GM04504 (cell line): Measurements from ENCODE around the gene UGT3A2.

Experiments used
- DNase-seq: peaks from one replicate; pipeline ENCODE4 v3.0.0-alpha.2; 2012; ENCODE audit warnings: low read depth

Gene UGT3A2

GRCh38 chr5:36006163-36006562, 60.5 kb downstream of the UGT3A2 start:
- DNase-seq: no peak

GRCh38 chr5:36001032-36001431, 65.7 kb downstream of the UGT3A2 start:
- DNase-seq: no peak

GRCh38 chr5:35999547-35999946, 67.1 kb downstream of the UGT3A2 start:
- DNase-seq: no peak

- DNase-seq: no peak
Observed at GRCh38 chr5:35996076-35996475, 70.6 kb downstream of the UGT3A2 start.

DNA sequence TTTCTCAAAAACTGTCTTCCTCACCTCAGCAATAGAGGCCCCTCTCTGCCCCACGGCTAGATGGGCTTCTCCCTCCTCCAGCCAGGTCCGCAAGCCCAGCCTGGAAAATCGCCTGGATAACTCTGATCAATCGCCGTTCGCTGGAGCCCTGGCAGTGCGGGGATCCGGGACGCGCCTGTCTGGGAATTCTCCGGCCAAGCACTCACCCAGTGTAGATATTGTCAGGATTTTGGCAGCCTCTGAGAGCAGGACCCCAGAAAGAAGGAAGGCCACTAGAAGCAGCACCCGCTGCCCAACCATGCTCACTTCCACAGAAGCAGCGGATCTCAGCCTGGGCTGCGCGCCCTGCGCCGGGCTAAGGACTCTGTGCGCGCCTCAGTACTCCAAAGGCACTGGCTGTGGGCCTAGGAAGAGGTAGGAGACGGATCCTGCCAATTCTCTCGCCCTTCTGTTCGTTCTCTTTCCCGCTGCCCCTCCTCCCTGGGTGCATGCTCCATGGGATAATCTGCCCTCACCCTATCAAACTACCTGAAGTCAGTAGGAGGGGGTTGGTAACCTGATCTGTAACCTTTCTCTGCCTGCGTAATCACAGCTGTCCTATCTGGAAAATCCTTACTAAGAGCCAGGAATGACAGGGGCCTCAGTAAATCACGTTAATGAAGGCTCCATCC, 75.6 kb downstream of the UGT3A2 start, which contains the start of gene UGT3A1:
UGT3A1 (minus strand) TSS at position 450 of the 671 bp plus-strand sequence; CDS start at position 300, 150 bp downstream.
- DNase-seq: no peak

DNA sequence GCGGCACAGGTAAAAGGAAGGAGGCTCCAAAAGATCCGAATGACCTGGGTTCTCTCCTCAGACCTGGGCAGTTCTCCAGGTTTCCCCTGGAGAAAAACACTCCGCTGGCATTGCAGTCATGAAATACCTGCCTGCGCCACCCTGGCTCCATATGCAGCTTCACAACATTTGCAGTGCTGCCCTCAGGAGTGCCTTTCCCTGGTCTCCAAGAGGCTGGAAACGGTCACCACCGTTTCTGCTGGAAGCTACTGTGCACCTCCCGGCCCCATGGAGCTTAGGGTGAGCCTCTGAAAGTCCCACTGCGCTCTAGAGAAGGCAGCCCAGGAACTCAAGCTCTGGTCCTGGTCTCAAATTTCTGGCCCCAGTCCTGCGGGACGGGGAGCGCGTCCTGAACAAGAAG, 76.2 kb downstream of the UGT3A2 start:
- no peak for DNase-seq

- no peak for DNase-seq
Observed at GRCh38 chr5:35988529-35988928, 78.2 kb downstream of the UGT3A2 start.

DNA sequence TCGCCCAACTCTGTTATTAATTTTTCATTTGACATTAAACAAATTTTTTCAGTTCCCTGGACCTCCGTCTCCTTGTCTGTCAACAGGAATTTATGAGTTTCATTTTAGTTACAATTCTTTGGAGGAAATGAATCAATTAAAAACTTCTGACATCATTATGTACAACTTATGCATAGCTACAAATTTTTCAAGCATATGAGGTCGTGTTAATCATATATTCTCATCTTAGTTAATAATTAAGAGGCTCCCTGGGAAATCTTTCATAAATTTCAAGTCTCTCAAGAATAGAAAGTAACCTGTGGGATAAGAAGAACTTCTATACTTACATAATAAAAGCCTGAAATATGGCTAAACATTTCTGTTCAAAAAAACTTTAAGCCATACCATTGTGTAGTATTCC, 78.9 kb downstream of the UGT3A2 start:
- no peak for DNase-seq
